HG02588 (cell line): Measurements from ENCODE around the gene FCER2.
"Not testable (repeated sequence)": the region's sequence is repeated elsewhere in the genome, so short reads cannot be mapped to it uniquely, and the experiment has no call there.

ENCODE experiments used
- ATAC-seq: cut with Tn5 transposase; IDR thresholded peaks from one replicate; pipeline ENCODE4 v1.9.1; 2021; ENCODE audit warnings: mild to moderate bottlenecking, moderate library complexity; ENCODE audit not compliant: unreplicated experiment

Gene FCER2

GRCh38 chr19:7701654-7702457, at the start of gene FCER2:
Gene FCER2, minus strand, starts transcription at chr19:7702131. Its CDS starts 2,371 bp downstream, at chr19:7699760.
- peak; percentile 45 for ATAC-seq

DNA sequence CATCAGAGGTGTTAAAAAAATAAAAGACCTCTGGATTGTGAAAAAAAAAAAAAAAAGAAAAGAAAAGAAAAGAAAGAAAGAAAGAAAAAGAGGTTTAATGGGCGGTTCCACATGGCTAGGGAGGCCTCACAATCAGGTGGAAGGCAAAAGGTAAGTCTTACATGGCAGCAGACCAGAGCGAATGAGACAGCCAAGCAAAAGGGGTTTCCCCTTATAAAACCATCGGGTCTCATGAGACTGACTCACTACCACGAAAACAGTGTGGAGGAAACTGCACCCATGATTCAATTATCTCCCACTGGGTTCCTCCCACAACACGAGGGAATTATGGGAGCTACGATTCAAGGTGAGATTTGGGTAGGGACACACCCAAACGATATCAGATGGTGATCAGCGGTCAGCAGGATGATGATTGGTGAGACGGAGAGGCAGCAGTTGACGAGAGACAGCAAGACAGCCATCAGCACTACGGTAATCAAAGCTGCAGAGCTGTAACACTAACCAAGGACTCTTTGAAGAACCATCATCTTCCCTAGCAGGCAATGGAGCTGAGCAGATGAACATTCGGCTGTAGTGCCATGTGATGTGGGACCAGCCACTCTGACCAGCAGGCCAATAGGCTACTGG, 49.3 kb upstream of the FCER2 start:
- no peak for ATAC-seq

- ATAC-seq = no peak
Measured at GRCh38 chr19:7748756-7749155, 46.8 kb upstream of the FCER2 start.

- ATAC-seq = no peak
Measured at GRCh38 chr19:7748171-7748570, 46.2 kb upstream of the FCER2 start.

DNA sequence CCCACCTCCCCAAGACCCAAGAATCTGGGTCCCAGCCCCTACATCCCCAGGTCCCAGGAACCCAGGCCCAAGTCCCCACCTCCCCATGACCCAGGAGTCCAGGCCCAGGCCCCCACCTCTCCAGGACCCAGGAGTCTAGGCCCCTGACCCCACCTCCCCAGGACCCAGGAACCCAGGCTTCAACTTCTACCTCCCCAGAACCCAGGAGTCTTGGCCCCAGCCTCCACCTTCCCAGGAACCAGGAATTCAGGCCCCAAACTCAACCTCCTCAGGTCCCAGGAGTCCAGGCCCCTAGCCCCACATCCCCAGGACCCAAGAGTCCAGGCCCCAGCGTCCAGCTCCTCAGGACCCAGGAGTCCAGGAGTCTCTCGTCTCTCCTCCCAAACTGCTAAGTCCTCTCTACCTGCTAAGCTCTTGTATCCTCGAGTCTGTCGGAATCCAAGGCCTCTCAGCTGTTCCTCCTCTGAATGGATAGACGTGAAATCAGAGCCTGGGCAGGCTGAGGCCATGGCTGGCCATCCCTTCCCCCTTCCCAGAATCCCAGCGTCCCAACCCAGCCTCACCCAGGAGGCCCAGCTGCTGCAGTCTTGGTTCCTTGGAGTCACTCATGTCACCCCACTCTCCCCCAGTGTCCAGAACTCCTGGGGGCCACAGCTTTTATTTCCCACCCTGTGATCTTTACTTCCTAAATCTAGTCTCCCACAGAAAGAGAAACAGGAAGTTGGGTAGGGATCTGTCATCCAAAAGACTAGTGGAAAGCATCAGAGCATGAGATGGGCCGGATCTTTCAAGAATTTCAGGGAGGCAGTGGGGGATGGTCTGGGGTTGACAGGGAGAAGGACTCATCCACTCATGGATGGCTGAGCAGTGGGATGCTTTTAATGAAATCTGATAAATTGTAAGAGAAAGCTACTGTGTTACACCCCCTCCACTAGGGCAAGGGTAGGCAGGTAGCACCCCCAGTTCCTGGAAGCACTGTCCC, 45.3 kb upstream of the FCER2 start, which contains the start of gene CD209:
Gene CD209, minus strand, starts transcription at position 632 of the 982 bp plus-strand sequence. Its CDS starts 23 bp downstream, at position 609.
- ATAC-seq = no peak

- ATAC-seq = not testable (repeated sequence)
Measured at GRCh38 chr19:7746306-7746705, 44.4 kb upstream of the FCER2 start.

DNA sequence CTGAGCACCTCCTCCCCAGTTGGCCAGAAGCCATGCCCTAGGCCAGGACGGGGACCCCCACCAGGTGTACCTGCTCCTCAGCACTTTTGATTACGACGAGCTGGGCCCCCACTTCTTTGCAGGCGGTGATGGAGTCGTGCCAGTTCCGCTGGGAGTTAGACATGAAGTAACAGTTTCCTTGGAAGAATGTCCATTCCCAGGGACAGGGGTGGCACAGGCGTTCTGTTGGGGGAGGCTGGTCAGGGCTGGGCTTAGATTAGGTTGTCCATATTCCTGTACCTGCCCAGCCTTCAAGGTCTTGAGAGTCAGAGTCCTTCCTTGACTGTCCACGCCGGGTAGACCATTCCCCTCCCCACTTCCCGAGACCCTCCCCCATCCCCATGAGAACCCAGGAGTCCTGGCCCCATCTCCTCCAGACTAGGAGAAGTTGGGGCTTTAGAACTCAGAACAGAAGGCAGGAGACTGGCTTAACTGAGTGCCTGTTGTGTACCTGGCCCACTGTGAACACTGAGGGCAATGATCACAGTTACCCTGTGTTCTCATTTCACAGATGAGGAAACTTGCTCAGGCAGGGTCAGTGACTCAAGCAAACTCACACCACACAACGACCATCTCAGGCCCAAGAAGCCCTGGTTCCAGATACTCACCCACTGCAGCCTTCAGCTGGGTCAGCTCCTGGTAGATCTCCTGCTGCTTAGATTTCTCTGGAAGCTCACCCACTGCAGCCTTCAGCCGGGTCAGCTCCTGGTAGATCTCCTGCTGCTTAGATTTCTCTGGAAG, 43.1 kb upstream of the FCER2 start:
- ATAC-seq = no peak

- ATAC-seq = no peak
Measured at GRCh38 chr19:7744199-7744786, 42.4 kb upstream of the FCER2 start.

DNA sequence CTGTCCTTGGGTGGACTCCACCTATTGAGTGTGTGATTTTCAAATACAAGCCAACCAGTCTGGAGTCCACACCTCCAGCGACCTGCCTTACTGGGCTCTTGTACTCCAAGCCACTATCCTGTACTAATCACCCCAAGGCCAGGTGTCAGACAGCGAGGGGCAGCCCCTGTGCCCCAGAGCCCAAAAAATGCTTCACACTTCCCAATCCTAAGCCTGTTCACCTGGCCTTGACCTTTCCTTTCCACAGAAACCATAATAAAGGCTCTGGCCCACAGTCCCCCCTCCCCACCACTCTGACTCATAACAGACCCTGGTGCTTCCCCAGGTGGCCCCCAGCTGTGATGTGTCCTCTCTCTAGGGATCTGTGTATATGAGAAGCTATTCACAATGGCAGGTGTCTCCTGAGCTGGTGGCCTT, 41.5 kb upstream of the FCER2 start:
- ATAC-seq = peak; percentile 54

GRCh38 chr19:7742991-7743390, 41.1 kb upstream of the FCER2 start:
- no peak for ATAC-seq

GRCh38 chr19:7742575-7742974, 40.6 kb upstream of the FCER2 start:
- ATAC-seq = no peak

DNA sequence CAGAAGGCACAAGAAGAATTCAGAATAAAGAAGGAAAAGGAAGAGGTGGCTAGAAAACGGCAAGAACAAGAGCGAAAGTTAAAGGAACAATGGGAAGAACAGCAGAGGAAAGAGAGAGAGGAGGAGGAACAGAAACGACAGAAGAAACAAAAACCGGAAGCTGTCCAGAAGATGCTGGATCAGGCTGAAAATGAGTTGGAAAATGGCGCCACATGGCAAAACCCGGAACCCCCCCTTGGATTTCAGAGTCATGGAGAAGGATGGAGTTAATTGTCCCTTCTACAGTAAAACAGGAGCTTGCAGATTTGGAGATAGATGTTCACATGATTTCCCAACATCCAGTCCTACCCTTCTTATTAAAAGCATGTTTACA, 38.7 kb upstream of the FCER2 start:
- ATAC-seq = no peak

DNA sequence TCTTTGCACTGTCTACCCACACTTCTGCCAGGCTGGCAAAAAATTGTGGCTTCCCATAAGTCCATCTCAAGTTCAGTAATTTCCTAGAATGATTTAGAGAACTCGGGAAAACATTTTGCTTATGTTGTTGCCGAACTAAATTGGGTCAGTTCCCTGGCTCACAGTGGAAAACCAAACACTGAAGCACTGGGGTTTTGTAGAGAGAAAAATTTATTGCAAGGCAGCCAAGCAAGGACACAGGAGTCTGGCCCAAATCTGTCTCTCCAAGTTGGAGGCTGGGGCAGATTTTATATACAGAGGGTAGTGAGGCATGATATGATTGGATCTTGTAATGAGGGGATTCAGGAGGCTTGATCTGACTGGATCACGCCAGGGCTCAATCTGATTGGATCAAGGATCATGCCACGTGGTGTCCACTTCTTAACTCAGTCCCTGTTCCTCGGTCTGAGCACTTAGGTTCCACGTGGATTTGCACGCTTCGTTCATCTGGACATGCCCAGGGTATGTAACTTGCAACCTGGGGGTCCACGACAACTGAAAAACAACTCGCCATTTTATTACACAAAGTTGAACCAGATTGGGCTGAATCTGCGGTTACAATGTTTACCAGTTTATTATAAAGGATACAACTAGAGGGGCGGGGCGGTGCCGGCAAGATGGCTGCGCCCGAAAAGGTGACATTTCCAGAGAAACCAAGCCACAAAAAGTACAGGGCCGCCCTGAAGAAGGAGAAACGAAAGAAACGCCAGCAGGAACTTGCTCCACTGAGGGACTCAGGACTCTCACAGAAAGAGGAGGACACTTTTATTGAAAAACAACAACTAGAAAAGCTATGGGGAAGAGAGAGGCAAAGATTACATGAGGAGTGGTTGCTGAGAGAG, 38.1 kb upstream of the FCER2 start:
- no peak for ATAC-seq

- no peak for ATAC-seq
Measured at GRCh38 chr19:7739211-7739755, 37.4 kb upstream of the FCER2 start.

GRCh38 chr19:7738023-7738422, 36.1 kb upstream of the FCER2 start:
- ATAC-seq = no peak

DNA sequence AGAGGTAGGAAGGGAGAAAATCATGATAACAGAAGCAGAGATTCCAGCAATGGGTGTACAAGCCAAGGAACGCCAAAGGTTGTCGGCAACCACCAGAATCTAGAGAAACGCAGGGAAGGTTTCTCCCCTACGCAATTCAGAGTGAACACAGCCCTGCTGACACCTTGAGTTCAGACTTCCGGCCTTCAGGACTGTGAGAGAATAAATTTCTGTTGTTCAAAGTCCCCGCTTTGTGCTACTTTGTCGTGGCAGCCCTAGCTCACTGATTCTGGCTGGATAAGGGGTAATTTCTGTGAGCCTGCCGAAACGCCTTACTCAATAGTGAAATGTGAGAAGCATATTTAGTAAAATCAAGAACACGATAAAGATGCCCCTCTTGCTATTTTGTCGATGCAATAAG, 35.3 kb upstream of the FCER2 start:
- ATAC-seq = no peak

DNA sequence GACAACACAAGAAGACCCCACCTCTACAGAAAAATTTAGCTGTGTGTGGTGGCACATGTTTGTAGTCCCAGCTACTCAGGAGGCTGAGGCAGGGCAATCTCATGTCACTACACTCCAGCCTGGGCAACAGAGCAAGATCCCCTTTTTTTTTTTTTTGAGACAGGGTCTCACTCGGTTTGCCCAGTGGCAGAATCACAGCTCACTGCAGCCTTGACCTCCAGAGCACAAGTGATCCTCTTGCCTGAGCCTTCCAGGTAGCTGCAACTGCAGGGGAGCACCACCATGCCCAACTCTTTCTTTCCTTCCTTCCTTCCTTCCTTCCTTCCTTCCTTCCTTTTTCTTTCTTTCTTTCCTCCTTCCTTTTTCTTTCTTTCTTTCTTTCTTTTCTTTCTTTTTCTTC, 34.2 kb upstream of the FCER2 start:
- no peak for ATAC-seq
